SK-N-MC (cell line): ENCODE data around the gene LPAR4.

ENCODE experiments used
- DNase-seq: peaks from one replicate; pipeline ENCODE4 v3.0.0-alpha.2; 2011; ENCODE audit warnings: low read depth, low spot score
- H3K27ac ChIP-seq: fragments of 200-600 bp; sonication (generic); 2 replicates; pipeline ENCODE4 v1.5.1; 2016; ENCODE audit warnings: mixed run types
- H3K36me3 ChIP-seq: fragments of 200-600 bp; sonication (generic); 2 replicates; pipeline ENCODE4 v1.6.1; 2017; ENCODE audit warnings: antibody characterized with exemption, low read length, mixed read lengths; ENCODE audit not compliant: insufficient read depth
- H3K4me3 ChIP-seq: fragments of 200-600 bp; sonication (generic); 2 replicates; pipeline ENCODE4 v1.5.1; 2016
- H3K9ac ChIP-seq: fragments of 200-600 bp; sonication (generic); 2 replicates; pipeline ENCODE4 v1.8.0; 2017; ENCODE audit warnings: mixed run types, mixed read lengths; ENCODE audit not compliant: insufficient read length
- H3K9me3 ChIP-seq: fragments of 200-600 bp; sonication (generic); 2 replicates; pipeline ENCODE4 v1.6.1; 2017; ENCODE audit warnings: low read depth, mild to moderate bottlenecking, antibody characterized with exemption, low read length, moderate library complexity, mixed read lengths
- EZH2 ChIP-seq: fragments of 200-600 bp; sonication (generic); IDR thresholded peaks from one replicate; pipeline ENCODE4 v1.6.1; 2017; ENCODE audit warnings: antibody characterized with exemption
- FOXP2 ChIP-seq: optimal IDR thresholded peaks from 2 replicates; pipeline ENCODE3; 2011; ENCODE audit warnings: mild to moderate bottlenecking, moderate library complexity; ENCODE audit not compliant: insufficient read depth; ENCODE audit errors: extremely low read length, control extremely low read depth
- POLR2AphosphoS5 ChIP-seq: IDR thresholded peaks from 2 replicates; pipeline ENCODE4 v1.6.1; 2012; ENCODE audit warnings: mild to moderate bottlenecking, low read depth, low read length, borderline replicate concordance

LPAR4 gene

GRCh38 chrX:78747489-78747888 lies at the start of gene LPAR4:
Gene LPAR4 (plus strand): TSS chrX:78747720. CDS start chrX:78754870, 7,150 bp downstream.
- H3K27ac ChIP-seq = peak within 1 kb of the TSS; percentile 79
- no peaks in the 10 kb centered on the region for H3K9me3 ChIP-seq
- peak within 1 kb of the TSS; percentile 79 for H3K4me3 ChIP-seq
- H3K9ac ChIP-seq = peak within 1 kb of the TSS; percentile 63
- TF ChIP-seq POLR2AphosphoS5 (no peak), EZH2 (no peak), FOXP2 (no peak)
- no peak for DNase-seq
- no peaks in the 10 kb centered on the region for H3K36me3 ChIP-seq

GRCh38 chrX:78706071-78706470 lies 41.4 kb upstream of the LPAR4 start:
- Histone ChIP-seq H3K9ac (no peak overlapping the region), H3K27ac (no peak overlapping the region), H3K9me3 (no peaks in the 10 kb centered on the region), H3K36me3 (no peaks in the 10 kb centered on the region), H3K4me3 (no peak overlapping the region)
- TF ChIP-seq POLR2AphosphoS5 = no peak
- TF ChIP-seq EZH2 = no peak
- TF ChIP-seq FOXP2 = no peak
- no peak for DNase-seq

DNA sequence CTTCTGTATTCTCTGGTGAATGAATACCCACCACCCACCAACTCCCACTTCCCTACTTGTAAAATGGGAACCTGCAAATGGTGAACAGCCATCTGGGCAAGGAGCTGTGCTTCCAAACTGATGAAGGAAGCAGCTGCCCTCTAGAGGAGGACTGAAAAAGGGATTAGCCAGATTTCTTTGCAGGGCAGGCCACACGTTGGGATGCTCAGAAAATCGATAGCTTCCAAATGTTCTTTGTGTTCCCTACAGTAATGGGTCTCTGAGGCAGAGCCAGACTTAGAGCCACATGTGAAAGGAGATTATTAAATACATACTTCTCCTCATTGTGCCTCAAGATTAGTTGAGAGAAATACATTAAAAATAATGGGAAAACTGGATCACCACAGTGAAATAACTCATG lies 39.3 kb upstream of the LPAR4 start:
- Histone ChIP-seq H3K9ac (no peak overlapping the region), H3K36me3 (no peaks in the 10 kb centered on the region), H3K27ac (0 out of 2 replicates have a peak overlapping the region, but pooled peaks have one; percentile 16), H3K9me3 (no peaks in the 10 kb centered on the region), H3K4me3 (no peak overlapping the region)
- no peak for DNase-seq
- TF ChIP-seq POLR2AphosphoS5 (no peak), FOXP2 (no peak), EZH2 (no peak)

DNA sequence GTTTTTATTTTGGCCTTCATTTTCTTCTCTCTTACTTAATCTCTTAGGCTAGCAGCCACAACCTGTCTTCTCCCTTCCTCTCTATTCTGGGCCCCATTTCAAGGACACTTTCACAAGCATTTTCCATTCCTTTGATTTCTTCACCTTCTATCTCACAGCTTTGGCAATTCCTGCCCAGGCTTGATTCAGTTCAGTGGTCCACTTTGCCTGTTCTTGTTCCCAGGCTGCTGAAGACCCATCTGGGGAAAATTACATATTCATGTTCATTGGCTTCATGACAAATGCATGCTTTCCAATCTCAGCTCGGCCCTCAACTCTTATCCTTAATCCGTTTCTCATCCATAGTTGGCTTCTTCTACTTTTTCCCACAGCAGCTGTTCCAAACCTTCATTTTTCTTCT lies 38.7 kb upstream of the LPAR4 start:
- no peak for TF ChIP-seq EZH2
- TF ChIP-seq POLR2AphosphoS5 = no peak
- no peak for TF ChIP-seq FOXP2
- DNase-seq = no peak
- peak overlapping the region; percentile 16; the same call in 1 of the 2 replicates for H3K27ac ChIP-seq
- H3K9me3 ChIP-seq = no peaks in the 10 kb centered on the region
- H3K4me3 ChIP-seq = no peak overlapping the region
- H3K9ac ChIP-seq = no peak overlapping the region
- no peaks in the 10 kb centered on the region for H3K36me3 ChIP-seq

DNA sequence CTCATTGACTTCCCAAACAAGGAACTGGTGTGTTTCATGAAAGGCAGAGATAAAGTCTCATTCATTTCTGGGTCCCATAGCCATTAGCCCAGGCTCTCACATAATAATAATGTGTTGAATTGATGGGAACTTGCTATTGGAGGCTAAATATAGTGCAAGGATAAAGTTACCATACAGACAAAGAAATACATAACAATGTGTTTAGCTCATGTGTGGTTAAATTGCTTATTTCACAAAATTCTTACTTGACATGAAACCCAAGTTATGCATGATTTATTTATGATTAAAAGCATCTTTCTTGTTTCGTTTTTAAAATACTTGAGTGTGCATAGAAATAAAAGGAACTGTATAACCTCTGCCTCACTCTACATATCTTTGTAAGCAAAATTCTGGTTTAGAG lies 37.3 kb upstream of the LPAR4 start:
- H3K9me3 ChIP-seq = no peaks in the 10 kb centered on the region
- no peak for DNase-seq
- H3K4me3 ChIP-seq = no peak overlapping the region
- H3K27ac ChIP-seq = peak overlapping the region; percentile 81
- H3K36me3 ChIP-seq = no peaks in the 10 kb centered on the region
- no peak for TF ChIP-seq EZH2
- TF ChIP-seq FOXP2 = no peak
- TF ChIP-seq POLR2AphosphoS5 = no peak
- H3K9ac ChIP-seq = no peak overlapping the region

DNA sequence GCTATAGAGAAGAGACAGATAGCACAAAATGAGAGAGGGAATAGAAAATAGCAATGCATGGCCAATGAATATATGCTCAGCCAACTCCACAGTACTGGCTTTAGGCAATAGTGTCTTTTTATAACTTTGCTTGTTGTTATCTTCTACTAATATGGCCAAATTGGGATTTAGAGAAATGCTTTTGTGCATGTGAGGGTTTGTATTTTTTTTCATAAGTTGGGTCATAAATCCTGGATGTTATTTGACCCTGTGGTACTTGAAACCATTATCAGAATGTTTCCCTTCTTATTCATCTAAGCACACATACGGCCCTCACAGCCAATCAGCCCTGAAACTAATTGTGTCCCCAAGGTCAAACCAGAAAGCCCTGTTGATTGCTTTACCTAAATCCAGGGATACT lies 35.2 kb upstream of the LPAR4 start:
- no peak overlapping the region for H3K4me3 ChIP-seq
- TF ChIP-seq EZH2 (no peak), FOXP2 (no peak), POLR2AphosphoS5 (no peak)
- no peak for DNase-seq
- H3K36me3 ChIP-seq = no peaks in the 10 kb centered on the region
- no peak overlapping the region for H3K9ac ChIP-seq
- no peaks in the 10 kb centered on the region for H3K9me3 ChIP-seq
- H3K27ac ChIP-seq = no peak overlapping the region

- Histone ChIP-seq H3K27ac (peak overlapping the region; percentile 15), H3K9me3 (no peaks in the 10 kb centered on the region), H3K4me3 (no peak overlapping the region), H3K9ac (no peak overlapping the region), H3K36me3 (no peaks in the 10 kb centered on the region)
- DNase-seq = no peak
- TF ChIP-seq FOXP2 = no peak
Measured at GRCh38 chrX:78725287-78725686, 22.2 kb upstream of the LPAR4 start.

- TF ChIP-seq EZH2 = no peak
- TF ChIP-seq FOXP2 = no peak
- TF ChIP-seq POLR2AphosphoS5 = no peak
- H3K9me3 ChIP-seq = no peaks in the 10 kb centered on the region
Measured at GRCh38 chrX:78746496-78746895, 1.0 kb upstream of the LPAR4 start.

GRCh38 chrX:78747971-78748370 lies 451 bp downstream of the LPAR4 start:
- Histone ChIP-seq H3K9ac (peak overlapping the region; percentile 63), H3K4me3 (peak overlapping the region; percentile 79), H3K36me3 (no peaks in the 10 kb centered on the region), H3K27ac (peak overlapping the region; percentile 79), H3K9me3 (no peaks in the 10 kb centered on the region)
- no peak for TF ChIP-seq EZH2
- TF ChIP-seq FOXP2 = no peak
- TF ChIP-seq POLR2AphosphoS5 = no peak
- no peak for DNase-seq

More at GRCh38 chrX:78746496-78746895, 1.0 kb upstream of the LPAR4 start:
- Histone ChIP-seq H3K36me3 (no peaks in the 10 kb centered on the region), H3K9ac (no peak overlapping the region), H3K27ac (no peak overlapping the region), H3K4me3 (no peak overlapping the region)
- DNase-seq = no peak
